Heart left ventricle (tissue), 13 donors: Measurements from ENCODE around the gene MRPL33.

Experiments used
- CTCF ChIP-seq, 12 donors: fragments of 200-600 bp; sonication (generic) in 4 of 12; IDR thresholded peaks; one replicate each; pipeline versions ENCODE4 v1.5.0 to v1.8.0; 2018 to 2022; ENCODE audit warnings: antibody characterized with exemption in 12 of 12, mild to moderate bottlenecking in 5 of 12
- POLR2A ChIP-seq, 2 donors: fragments of 450-650 bp; IDR thresholded peaks; one replicate each; pipeline ENCODE4 v1.6.1; 2017; ENCODE audit warnings: antibody characterized with exemption in 2 of 2, mild to moderate bottlenecking in 2 of 2, moderate library complexity in 2 of 2
- donor health status: ischemic (EF 13 %, LVEDD 7.1; RV severe dilation, severe dysfunction).
- donor health status: DM: no; HTN: yes; CAD: no.
- donor health status: DM: no; HTN: no; CAD: no.
- donor health status: ischemic (EF 25% LVEDD 6.9; RV normal size, moderate dysfunction).
- donor health status: ischemic (EF 25% LVEDD 5.7; RV mildly dilated, moderate dysfunction).
- donor health status: ischemic (EF 35%, LVEDD 5.7; RV mildly dilated, moderate dysfunction).
- donor health status: nonischemic (EF 11% LVEDD 7.7; RV severe dilation, severe dysfunction).
- donor health status: DM: yes; HTN: yes; CAD: no.
- donor health status: PGD.
- donor health status: ischemic (EF 29% LVEDD 5.4; RV normal size, mild dysfunction).
- donor health status: nonischemic (EF 23%, LVEDD 6.1; RV moderate dilation, normal function).

GRCh38 chr2:27741673-27742072 is 29.8 kb upstream of the MRPL33 start:
- TF ChIP-seq CTCF (IDR thresholded peaks at IDR 0.05) (no peak), POLR2A (IDR thresholded peaks at IDR 0.05) (no peak)
